ENCODE measurements around the gene TULP4. TPM values are rescaled to one million over a fixed set of nuclear protein-coding genes. Genes with fewer than 3 reads are reported as not detected.
"Not testable (repeated sequence)": the region's sequence is repeated elsewhere in the genome, so short reads cannot be mapped to it uniquely, and the experiment has no call there.

The TULP4 gene
- total RNA-seq, 4 donors from 2014 or later = 59.8 to 99.2 (median 88.6) TPM

DNA sequence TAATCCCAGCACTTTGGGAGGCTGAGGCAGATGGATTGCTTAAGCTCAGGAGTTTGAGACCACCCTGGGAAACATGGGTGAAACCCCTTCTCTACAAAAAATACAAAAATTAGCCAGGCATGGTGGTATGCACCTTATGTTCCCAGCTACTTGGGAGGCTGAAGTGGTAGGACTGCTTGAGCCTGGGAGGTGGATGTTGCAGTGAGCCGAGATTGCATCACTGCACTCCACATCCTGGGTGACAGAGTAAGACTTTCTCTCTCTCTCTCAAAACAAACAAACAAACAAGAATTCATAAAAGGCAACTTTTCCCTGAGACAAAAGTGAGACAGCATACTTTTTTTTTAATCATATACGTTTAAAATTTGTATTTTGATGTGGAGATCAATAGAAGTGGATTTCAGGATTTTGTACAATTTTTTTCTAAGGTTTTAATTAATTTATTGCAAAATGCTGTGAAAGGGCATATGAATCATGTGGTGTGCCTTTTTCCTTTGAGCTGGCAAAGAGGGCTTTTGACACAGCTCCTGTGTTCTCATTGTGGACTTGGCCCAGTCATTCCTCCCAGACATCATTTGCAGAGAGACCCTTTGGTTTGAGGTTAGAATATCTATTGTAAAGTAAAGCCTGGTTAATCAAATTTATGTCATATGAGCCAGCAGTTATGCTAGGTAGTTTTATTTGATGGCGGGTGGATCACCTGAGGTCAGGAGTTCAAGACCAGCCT lies 77.1 kb downstream of the TULP4 start:
- intact Hi-C loops (cut with DNase I; ENCODE audit: low total_unique reads) = no loop called here
- no peaks in the 10 kb centered on the region for H3K9me3 ChIP-seq
- peaks cover 0 to 14% of the 10 kb centered on the region in 2 donors for H3K4me1 ChIP-seq
- no peaks in the 10 kb centered on the region for H3K27me3 ChIP-seq
- DNase-seq (no peak), ATAC-seq (no peak)
- no peak for TF ChIP-seq POLR2A (IDR thresholded peaks at IDR 0.05)
- TF ChIP-seq, protein P1, sequence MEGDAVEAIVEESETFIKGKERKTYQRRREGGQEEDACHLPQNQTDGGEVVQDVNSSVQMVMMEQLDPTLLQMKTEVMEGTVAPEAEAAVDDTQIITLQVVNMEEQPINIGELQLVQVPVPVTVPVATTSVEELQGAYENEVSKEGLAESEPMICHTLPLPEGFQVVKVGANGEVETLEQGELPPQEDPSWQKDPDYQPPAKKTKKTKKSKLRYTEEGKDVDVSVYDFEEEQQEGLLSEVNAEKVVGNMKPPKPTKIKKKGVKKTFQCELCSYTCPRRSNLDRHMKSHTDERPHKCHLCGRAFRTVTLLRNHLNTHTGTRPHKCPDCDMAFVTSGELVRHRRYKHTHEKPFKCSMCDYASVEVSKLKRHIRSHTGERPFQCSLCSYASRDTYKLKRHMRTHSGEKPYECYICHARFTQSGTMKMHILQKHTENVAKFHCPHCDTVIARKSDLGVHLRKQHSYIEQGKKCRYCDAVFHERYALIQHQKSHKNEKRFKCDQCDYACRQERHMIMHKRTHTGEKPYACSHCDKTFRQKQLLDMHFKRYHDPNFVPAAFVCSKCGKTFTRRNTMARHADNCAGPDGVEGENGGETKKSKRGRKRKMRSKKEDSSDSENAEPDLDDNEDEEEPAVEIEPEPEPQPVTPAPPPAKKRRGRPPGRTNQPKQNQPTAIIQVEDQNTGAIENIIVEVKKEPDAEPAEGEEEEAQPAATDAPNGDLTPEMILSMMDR (IDR thresholded peaks at IDR 0.05 in 4 of 5, conservative IDR thresholded peaks at IDR 0.05 in 1 of 5) = no peak
- in situ Hi-C loops (cut with MboI; ENCODE audit: low sequenced_read_pairs in 4 of 4) = no loop called here
- H3K4me3 ChIP-seq = no peak overlapping the region
- no peaks in the 10 kb centered on the region for H3K36me3 ChIP-seq
- no peak overlapping the region for H3K27ac ChIP-seq

DNA sequence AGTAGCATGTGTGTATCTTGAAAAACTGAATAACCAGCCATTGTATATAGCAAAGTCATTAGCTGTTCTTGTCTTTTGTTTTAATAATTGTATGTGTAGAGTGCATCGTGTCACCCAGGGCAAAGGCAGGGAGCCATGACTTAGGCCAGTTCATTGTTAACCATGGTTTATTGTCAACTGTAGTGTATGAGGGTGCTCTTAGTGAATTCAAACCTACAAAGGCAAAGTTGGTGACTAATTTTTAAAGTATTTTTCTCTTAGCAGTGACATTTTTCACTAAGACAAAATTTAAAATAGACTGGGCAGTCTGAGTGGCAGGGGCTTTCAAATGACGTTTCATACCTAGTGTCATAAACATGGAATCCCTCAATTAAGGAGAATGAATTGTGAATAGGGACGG lies 79.0 kb downstream of the TULP4 start:
- no peak for ATAC-seq
- peaks cover 0 to 5% of the 10 kb centered on the region in 2 donors for H3K4me1 ChIP-seq
- no peaks in the 10 kb centered on the region for H3K9me3 ChIP-seq
- no peaks in the 10 kb centered on the region for H3K27me3 ChIP-seq
- H3K36me3 ChIP-seq = no peaks in the 10 kb centered on the region
- in situ Hi-C loops (cut with MboI; ENCODE audit: low sequenced_read_pairs in 4 of 4) (no loop called here), intact Hi-C loops (cut with DNase I; ENCODE audit: low total_unique reads) (no loop called here)
- TF ChIP-seq, protein P1 (IDR thresholded peaks at IDR 0.05 in 4 of 5, conservative IDR thresholded peaks at IDR 0.05 in 1 of 5) = no peak
- no peak for TF ChIP-seq POLR2A (IDR thresholded peaks at IDR 0.05)
- DNase-seq = no peak
- H3K27ac ChIP-seq = no peak overlapping the region
- no peak overlapping the region for H3K4me3 ChIP-seq

DNA sequence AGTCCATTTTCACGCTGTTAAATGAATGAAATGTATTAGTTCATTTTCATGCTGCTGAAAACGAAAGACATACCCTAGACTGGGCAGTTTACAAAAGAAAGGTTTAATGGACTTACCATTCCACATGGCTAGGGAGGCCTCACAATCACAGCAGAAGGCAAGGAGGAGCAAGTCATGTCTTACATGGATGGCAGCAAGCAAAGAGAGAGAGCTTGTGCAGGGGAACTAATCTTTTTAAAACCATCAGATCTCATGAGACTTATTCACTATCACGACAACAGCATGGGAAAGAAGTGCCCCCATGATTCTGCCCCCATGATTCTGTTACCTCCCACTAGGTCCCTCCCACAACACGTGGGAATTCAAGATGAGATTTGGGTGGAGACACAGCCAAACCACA lies 79.7 kb downstream of the TULP4 start:
- H3K36me3 ChIP-seq; H3K27ac ChIP-seq; ATAC-seq; H3K27me3 ChIP-seq; H3K4me3 ChIP-seq; H3K9me3 ChIP-seq; in situ Hi-C loops (cut with MboI; ENCODE audit: low sequenced_read_pairs in 4 of 4); H3K4me1 ChIP-seq; DNase-seq; intact Hi-C loops (cut with DNase I; ENCODE audit: low total_unique reads): not testable (repeated sequence)

DNA sequence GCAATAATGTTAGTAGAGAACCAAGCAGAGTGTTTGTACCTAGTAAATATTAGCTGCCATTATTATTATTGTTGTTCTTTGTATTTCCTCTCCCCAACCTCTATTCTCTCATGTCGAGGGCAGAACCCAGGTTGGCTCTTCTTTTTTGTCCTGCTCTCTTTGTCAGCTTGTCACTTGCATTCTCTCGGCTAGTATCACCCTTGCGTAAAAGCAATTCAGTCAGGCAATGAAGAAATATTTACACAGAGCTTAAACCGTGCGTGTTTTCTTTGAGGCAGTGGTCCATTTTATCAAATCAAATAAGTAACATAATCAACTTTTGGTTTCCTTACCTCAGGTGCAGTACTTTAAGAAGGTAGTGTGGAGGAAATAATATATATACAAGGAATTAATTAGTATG lies 83.9 kb downstream of the TULP4 start:
- in situ Hi-C loops (cut with MboI; ENCODE audit: low sequenced_read_pairs in 4 of 4) (no loop called here), intact Hi-C loops (cut with DNase I; ENCODE audit: low total_unique reads) (no loop called here)
- Histone ChIP-seq H3K27me3 (no peaks in the 10 kb centered on the region), H3K27ac (no peak overlapping the region), H3K4me1 (peaks cover 0 to 4% of the 10 kb centered on the region in 2 donors), H3K4me3 (no peak overlapping the region), H3K36me3 (no peaks in the 10 kb centered on the region), H3K9me3 (no peaks in the 10 kb centered on the region)
- TF ChIP-seq POLR2A (IDR thresholded peaks at IDR 0.05) = no peak
- TF ChIP-seq, protein P1 (IDR thresholded peaks at IDR 0.05 in 4 of 5, conservative IDR thresholded peaks at IDR 0.05 in 1 of 5) = no peak
- DNase-seq = no peak
- no peak for ATAC-seq

DNA sequence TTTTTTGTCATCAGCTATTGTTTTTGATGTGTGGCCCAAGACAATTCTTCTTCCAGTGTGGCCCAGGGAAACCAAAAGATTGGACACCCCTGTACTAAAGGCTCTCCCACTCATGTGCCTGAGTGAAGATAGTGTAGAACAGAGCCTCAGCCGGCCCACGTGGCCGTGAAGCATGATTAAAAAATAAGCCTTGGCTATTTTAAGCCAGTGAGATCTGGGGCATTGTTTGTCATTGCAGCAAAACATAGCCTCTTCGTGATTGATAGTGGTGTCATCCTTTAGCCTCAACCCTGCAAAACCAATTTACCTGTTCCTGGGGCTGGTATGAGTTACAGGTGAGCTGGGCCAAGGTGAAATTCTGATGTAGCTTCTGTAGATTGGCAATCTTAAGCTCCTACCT lies 85.3 kb downstream of the TULP4 start:
- intact Hi-C loops (cut with DNase I; ENCODE audit: low total_unique reads) (no loop called here), in situ Hi-C loops (cut with MboI; ENCODE audit: low sequenced_read_pairs in 4 of 4) (no loop called here)
- Histone ChIP-seq H3K9me3 (no peaks in the 10 kb centered on the region), H3K36me3 (no peaks in the 10 kb centered on the region), H3K27ac (no peak overlapping the region), H3K4me1 (peaks cover 10 to 13% of the 10 kb centered on the region in 2 donors), H3K27me3 (no peaks in the 10 kb centered on the region), H3K4me3 (no peak overlapping the region)
- ATAC-seq (no peak), DNase-seq (no peak)
- no peak for TF ChIP-seq POLR2A (IDR thresholded peaks at IDR 0.05)
- TF ChIP-seq, protein P1 (IDR thresholded peaks at IDR 0.05 in 4 of 5, conservative IDR thresholded peaks at IDR 0.05 in 1 of 5) = no peak

Data from gastrocnemius medialis (tissue), 4 donors.